Colonic mucosa (tissue), 4 donors: Measurements from ENCODE around the gene IGSF9. TPM values are rescaled to one million over a fixed set of nuclear protein-coding genes. Genes with fewer than 3 reads are reported as not detected.
"Not testable (repeated sequence)": the region's sequence is repeated elsewhere in the genome, so short reads cannot be mapped to it uniquely, and the experiment has no call there.

Experiments
- DNase-seq: peaks from one replicate; pipeline ENCODE4 v3.0.0-alpha.2; 2020
- H3K27ac ChIP-seq: fragments of 200-600 bp; one replicate; pipeline ENCODE4 v1.8.0; 2021
- H3K27me3 ChIP-seq: fragments of 200-600 bp; one replicate; pipeline ENCODE4 v1.8.0; 2021
- H3K36me3 ChIP-seq: fragments of 200-600 bp; one replicate; pipeline ENCODE4 v1.8.0; 2021
- H3K4me1 ChIP-seq: fragments of 200-600 bp; one replicate; pipeline ENCODE4 v1.8.0; 2021; ENCODE audit warnings: mild to moderate bottlenecking
- H3K4me3 ChIP-seq: fragments of 200-600 bp; one replicate; pipeline ENCODE4 v1.8.0; 2021
- H3K9ac ChIP-seq, 2 donors: one replicate each; pipeline ENCODE4 v1.7.0; 2013; ENCODE audit warnings: control low read depth in 2 of 2, low read depth in 2 of 2, low read length in 2 of 2
- H3K9me3 ChIP-seq: fragments of 200-600 bp; one replicate; pipeline ENCODE4 v1.8.0; 2021
- intact Hi-C: fragments of 100-400 bp; cut with DNase I; formaldehyde crosslinking; loops from one replicate; pipeline ENCODE4 v1.14.1; 2022
- total RNA-seq, 2 donors: library from RNA; stranded (reverse); fragmentation: NEBNext Ultra II Directional in 1 of 2; extraction: Animal tissue kit (Norgen Biotek cat#: 25700) in 1 of 2; gene quantifications; one replicate each; pipeline ENCODE4 v1.2.1, GENCODE V29; 2021
- TF ChIP-seq, protein P1 (sequence below): fragments of 200-600 bp; IDR thresholded peaks from one replicate; pipeline ENCODE4 v1.8.0; 2022; ENCODE audit warnings: antibody characterized with exemption, mild to moderate bottlenecking
- donor health status: healthy.
- donor health status: DM: no; HTN: no; CAD: no.
- donor health status: DM: no; HTN: no; CAD: no.

Gene IGSF9
- total RNA-seq, 2 donors from 2014 or later: 14.1 to 41.8 TPM

DNA sequence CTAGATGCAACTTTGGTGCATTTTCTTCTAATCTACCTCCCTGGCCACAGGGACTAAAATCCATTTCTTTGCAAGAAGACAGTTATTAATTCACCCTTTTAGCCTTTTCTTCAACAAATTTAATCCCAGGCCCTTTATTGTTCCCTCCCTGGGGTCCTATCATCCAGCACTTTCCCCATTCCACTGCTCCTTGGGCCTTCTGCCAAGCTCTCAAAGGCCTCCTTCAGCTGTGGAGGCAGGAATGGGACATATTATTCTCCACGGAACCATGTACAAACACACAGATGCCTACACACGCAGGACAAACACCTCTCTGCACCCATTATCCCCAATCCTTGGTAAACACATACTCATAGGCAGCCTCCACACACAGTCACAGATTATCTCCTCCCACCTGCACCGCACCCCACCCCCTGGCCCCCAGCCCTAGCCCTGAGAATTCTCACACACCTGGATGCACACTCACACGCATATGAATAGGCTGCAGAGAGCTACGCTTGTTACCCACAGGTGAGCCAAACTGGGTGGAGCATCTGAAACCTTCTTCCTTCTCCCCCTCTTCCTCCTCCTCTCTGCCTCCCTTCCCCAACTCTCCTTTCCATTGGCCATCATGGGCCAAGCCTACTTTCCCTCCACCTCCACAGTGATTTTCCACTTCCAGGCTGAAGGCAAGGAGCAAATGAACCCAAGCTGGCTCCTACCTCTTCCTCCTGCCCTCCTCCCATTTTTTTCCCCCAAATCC is 31.8 kb downstream of the IGSF9 start:
- peak; percentile 68 for DNase-seq
- peak overlapping the region in 1 of 2 donors; percentile 34 for H3K9ac ChIP-seq
- H3K4me1 ChIP-seq: no peaks in the 10 kb centered on the region
- H3K27ac ChIP-seq: peak overlapping the region; percentile 46
- no peaks in the 10 kb centered on the region for H3K27me3 ChIP-seq
- no peak overlapping the region for H3K4me3 ChIP-seq
- TF ChIP-seq, protein P1, sequence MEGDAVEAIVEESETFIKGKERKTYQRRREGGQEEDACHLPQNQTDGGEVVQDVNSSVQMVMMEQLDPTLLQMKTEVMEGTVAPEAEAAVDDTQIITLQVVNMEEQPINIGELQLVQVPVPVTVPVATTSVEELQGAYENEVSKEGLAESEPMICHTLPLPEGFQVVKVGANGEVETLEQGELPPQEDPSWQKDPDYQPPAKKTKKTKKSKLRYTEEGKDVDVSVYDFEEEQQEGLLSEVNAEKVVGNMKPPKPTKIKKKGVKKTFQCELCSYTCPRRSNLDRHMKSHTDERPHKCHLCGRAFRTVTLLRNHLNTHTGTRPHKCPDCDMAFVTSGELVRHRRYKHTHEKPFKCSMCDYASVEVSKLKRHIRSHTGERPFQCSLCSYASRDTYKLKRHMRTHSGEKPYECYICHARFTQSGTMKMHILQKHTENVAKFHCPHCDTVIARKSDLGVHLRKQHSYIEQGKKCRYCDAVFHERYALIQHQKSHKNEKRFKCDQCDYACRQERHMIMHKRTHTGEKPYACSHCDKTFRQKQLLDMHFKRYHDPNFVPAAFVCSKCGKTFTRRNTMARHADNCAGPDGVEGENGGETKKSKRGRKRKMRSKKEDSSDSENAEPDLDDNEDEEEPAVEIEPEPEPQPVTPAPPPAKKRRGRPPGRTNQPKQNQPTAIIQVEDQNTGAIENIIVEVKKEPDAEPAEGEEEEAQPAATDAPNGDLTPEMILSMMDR: no peak
- intact Hi-C loops: no loop called here
- H3K36me3 ChIP-seq: peaks cover 2% of the 10 kb centered on the region
- no peaks in the 10 kb centered on the region for H3K9me3 ChIP-seq

DNA sequence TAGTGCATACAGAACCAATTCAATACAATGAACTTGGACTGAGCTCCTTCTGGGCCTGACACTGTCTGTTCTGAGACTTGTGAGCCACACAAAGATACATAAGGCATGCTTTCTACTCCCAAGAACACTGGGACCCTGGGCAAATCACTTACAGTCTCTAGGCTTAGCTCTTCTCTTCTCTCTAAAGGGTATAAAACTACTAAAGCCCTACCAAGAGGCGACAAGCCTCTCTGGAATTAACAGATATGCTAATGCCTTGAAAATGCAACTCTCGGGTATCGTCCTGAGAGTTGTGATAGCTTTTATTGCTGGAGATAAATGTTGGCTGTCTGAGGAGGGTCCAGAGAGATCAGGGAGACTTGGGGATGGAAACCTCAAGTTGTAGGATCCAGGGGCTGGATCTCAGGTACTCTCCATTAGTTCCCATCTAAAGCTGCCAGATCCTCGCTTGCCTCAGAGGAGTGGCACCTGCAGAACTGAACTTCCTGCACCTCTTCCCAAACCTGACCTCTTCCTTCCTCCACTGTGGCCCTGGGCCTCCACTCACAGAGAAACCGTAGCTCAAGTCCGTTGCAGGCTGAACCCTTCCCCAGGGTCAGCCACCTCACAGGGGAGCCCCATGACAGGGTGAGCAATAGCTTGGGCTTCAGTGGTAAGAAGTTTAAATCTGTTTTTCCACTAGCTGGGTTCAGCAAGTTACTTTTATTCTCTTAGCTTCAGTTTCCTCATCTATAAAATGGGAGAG is 33.9 kb downstream of the IGSF9 start:
- no peak for DNase-seq
- TF ChIP-seq, protein P1: no peak
- Histone ChIP-seq H3K9me3 (no peaks in the 10 kb centered on the region), H3K36me3 (no peaks in the 10 kb centered on the region), H3K9ac (no peak overlapping the region), H3K27me3 (no peaks in the 10 kb centered on the region), H3K27ac (peak overlapping the region; percentile 13), H3K4me1 (no peaks in the 10 kb centered on the region), H3K4me3 (no peak overlapping the region)
- intact Hi-C loops: no loop called here

DNA sequence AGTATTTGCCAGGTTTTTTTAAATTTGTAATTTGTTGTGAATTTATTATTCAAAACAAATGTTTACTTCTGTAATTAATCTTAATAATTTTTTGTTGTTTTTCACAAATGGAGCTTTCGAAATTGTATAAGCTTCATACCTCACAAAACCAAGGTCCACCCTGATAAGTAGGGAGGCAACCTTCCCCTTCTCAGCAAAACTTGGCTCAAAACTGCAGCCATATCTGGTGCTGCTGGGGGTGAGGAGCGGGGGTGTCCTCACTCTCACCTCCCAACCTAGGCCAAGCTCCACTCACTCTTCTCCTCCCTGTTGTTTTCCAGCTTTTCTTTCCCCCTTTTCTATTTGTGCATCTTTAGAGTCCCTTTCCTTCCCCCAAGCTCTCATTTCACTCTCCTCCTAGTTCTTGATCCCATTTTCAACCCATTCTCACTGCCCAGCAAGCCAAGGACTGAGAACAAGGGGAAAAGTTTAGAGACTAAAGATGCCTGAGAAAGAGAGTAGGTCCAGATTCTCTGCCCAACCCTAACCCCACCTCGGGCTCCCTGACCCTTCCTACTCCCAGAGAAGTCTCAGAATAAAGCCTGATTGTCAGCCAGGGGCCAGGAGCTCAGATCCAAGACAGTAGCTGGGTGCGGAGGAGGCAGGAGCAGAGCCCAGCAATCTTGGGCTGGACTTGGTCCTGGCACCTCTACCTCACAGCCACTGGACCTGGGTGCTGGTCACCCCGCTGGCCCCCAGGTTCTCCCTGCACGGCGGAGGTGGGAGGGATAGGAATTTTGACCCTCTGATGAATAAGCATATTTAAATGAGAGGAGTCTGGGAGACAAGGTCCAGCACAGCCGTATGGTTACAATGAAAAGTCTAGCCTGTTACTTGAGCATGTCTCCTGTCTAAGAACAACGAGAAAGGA is 37.1 kb downstream of the IGSF9 start:
- TF ChIP-seq, protein P1: no peak
- no peaks in the 10 kb centered on the region for H3K4me1 ChIP-seq

DNA sequence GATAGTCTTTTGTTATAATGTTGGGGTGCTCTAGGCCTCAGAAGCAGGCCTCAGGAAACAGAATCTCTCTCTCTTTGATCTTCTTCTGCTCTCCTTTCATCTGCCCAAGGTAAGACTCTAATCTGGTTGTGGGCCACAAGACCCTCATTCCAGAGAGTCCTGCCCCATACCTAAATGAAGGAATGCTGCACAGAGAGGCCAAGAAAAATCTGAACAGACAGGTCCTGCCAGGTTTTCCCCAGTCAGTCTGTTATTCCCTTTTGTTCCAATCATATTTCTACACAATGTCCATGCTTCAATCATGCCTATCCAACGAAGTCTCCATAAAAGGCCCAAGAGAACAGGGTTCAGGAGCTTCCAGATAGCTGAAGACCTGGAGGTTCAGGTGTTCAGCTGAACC is 38.5 kb downstream of the IGSF9 start:
- Histone ChIP-seq H3K4me1 (no peaks in the 10 kb centered on the region), H3K36me3 (no peaks in the 10 kb centered on the region)

More for the DNA sequence above, 37.1 kb downstream of the IGSF9 start:
- no peaks in the 10 kb centered on the region for H3K27me3 ChIP-seq
- no peak overlapping the region for H3K4me3 ChIP-seq
- no peak overlapping the region for H3K27ac ChIP-seq
- no peaks in the 10 kb centered on the region for H3K36me3 ChIP-seq
- intact Hi-C loops: no loop called here
- H3K9me3 ChIP-seq: no peaks in the 10 kb centered on the region
- no peak overlapping the region for H3K9ac ChIP-seq
- no peak for DNase-seq

DNA sequence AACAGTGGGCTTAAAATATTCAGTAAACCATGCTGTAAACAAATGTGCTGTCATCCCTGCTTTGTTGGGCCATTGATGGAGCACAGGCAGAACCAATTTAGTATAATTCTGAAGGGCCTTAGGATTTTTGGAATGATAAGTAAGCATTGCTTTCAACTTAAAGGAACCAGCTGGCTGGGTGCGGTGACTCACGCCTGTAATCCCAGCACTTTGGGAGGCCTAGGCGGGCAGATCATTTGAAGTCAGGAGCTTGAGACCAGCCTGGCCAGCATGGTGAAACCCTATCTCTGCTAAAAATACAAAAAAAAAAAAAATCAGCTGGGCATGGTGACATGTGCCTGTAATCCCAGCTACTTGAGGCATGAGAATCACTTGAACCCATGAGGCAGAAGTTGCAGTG is 41.4 kb downstream of the IGSF9 start:
- intact Hi-C loops, H3K27me3 ChIP-seq, H3K9me3 ChIP-seq, DNase-seq, H3K4me3 ChIP-seq, H3K9ac ChIP-seq, H3K36me3 ChIP-seq, H3K4me1 ChIP-seq, H3K27ac ChIP-seq: not testable (repeated sequence)

More for the DNA sequence above, 38.5 kb downstream of the IGSF9 start:
- Histone ChIP-seq H3K4me3 (no peak overlapping the region), H3K27me3 (no peaks in the 10 kb centered on the region), H3K9me3 (no peaks in the 10 kb centered on the region), H3K27ac (no peak overlapping the region), H3K9ac (no peak overlapping the region)
- no peak for DNase-seq
- TF ChIP-seq, protein P1: no peak
- intact Hi-C loops: no loop called here
